Skeletal muscle tissue (tissue), 4 donors: ENCODE results near the gene SLC12A3. TPM values are rescaled to one million over a fixed set of nuclear protein-coding genes. Genes with fewer than 3 reads are reported as not detected.

Source experiments
- H3K27ac ChIP-seq: one replicate; pipeline ENCODE4 v1.7.0; 2013; ENCODE audit warnings: mild to moderate bottlenecking, low read depth, low read length, inconsistent platforms
- H3K27me3 ChIP-seq, 3 donors: one replicate each; pipeline ENCODE4 v1.7.0; 2013; ENCODE audit warnings: low read length in 3 of 3; ENCODE audit not compliant: control insufficient read depth in 3 of 3, insufficient read depth in 3 of 3
- H3K36me3 ChIP-seq, 3 donors: one replicate each; pipeline ENCODE4 v1.7.0; 2013; ENCODE audit warnings: low read length in 3 of 3; ENCODE audit not compliant: control insufficient read depth in 3 of 3, insufficient read depth in 3 of 3
- H3K4me1 ChIP-seq, 3 donors: one replicate each; pipeline ENCODE4 v1.7.0; 2013; ENCODE audit warnings: low read length in 3 of 3, mild to moderate bottlenecking in 3 of 3; ENCODE audit not compliant: control insufficient read depth in 3 of 3, insufficient read depth in 3 of 3
- H3K4me3 ChIP-seq, 3 donors: one replicate each; pipeline ENCODE4 v1.7.0; 2013; ENCODE audit warnings: low read length in 3 of 3
- H3K9ac ChIP-seq, 3 donors: one replicate each; pipeline ENCODE4 v1.7.0; 2013; ENCODE audit warnings: low read length in 3 of 3, mild to moderate bottlenecking in 3 of 3, moderate library complexity in 2 of 3, low read depth in 1 of 3
- H3K9me3 ChIP-seq, 3 donors: one replicate each; pipeline ENCODE4 v1.7.0; 2013; ENCODE audit warnings: low read length in 3 of 3; ENCODE audit not compliant: control insufficient read depth in 3 of 3
- total RNA-seq: library from RNA; depleted of rRNA; stranded (reverse); fragments of >200 nt; gene quantifications from one replicate; pipeline ENCODE4 v1.2.3, GENCODE V29; 2014
- donor health status: Osteomylitis.

SLC12A3 gene
- total RNA-seq, 1 donor from 2014 or later, result not detected

DNA sequence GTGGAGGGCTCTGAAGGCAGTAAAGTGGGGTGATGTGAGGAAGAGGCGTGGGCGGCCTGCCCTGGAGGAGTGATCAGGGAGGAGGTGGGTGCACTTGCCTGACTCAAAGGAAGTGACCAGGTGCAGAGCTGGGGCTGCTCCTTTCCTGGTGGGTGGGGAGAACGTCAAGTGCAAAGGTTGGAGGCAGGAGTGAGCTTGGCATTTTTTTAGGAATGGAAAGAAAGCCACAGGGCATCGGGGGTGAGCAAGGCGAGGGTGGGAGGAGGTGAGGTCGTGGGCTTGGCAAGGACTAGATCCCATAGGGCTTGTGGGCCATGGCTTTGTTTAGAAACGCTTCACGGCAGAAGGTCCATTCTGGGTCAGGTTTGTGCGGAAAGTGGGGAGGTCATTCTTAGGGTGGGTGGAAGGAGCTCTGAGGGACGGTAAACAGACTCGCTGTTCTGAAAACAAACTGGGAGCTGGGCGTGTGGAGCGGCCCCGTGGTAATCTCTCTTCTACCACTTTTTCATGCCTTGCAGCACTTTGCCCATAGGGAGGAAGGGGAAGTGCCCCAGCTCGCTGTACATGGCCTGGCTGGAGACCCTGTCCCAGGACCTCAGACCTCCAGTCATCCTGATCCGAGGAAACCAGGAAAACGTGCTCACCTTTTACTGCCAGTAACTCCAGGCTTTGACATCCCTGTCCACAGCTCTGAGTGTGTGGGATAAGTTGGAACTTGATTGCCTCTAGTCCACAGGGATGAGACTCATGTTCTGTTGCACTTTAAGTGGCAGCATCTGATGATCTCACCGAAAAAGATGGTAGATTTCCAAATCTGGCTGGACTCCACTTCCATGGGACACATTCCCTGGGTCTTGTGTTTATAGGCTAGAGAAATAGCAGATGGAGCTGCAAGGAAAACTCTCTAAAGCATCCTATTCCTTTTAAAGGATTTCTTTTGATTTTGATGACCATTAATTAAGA is 48.0 kb downstream of the SLC12A3 start:
- Histone ChIP-seq H3K27me3 (peaks cover 0 to 26% (median 5%) of the 10 kb centered on the region in 3 donors), H3K9ac (no peak overlapping the region), H3K4me3 (no peak overlapping the region), H3K27ac (no peak overlapping the region), H3K36me3 (no peaks in the 10 kb centered on the region), H3K4me1 (peaks cover 20 to 43% (median 23%) of the 10 kb centered on the region in 3 donors), H3K9me3 (no peaks in the 10 kb centered on the region)

DNA sequence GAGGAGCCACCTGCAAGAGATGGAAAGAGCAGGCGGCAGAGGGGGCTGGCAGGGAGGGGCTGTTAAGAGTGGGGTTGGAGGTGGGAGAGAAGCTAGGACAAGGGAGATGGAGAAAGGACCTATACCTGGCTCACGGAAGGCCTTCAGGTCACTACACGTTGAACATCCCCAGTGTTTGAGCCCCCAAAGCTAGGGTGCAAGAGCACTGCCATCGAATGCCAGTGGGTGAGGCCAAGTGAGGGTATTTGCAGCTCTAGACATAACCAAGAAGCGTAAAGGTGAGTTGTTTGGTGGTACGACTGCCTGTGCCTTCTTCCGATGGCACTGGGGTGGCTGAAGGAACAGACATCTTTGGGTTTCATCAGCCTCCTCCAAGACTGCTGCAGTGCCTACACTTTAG is 49.9 kb downstream of the SLC12A3 start:
- Histone ChIP-seq H3K4me3 (no peak overlapping the region), H3K9ac (no peak overlapping the region), H3K27me3 (peaks cover 0 to 26% (median 5%) of the 10 kb centered on the region in 3 donors), H3K27ac (no peak overlapping the region), H3K9me3 (no peaks in the 10 kb centered on the region), H3K4me1 (peaks cover 20 to 43% (median 23%) of the 10 kb centered on the region in 3 donors), H3K36me3 (no peaks in the 10 kb centered on the region)

- Histone ChIP-seq H3K4me1 (peaks cover 16 to 43% (median 22%) of the 10 kb centered on the region in 3 donors), H3K9ac (no peak overlapping the region), H3K27ac (peak overlapping the region; percentile 66), H3K36me3 (no peaks in the 10 kb centered on the region), H3K27me3 (peaks cover 0 to 26% (median 5%) of the 10 kb centered on the region in 3 donors), H3K9me3 (no peaks in the 10 kb centered on the region), H3K4me3 (no peak overlapping the region)
Observed at GRCh38 chr16:56915336-56916119, 50.5 kb downstream of the SLC12A3 start.

DNA sequence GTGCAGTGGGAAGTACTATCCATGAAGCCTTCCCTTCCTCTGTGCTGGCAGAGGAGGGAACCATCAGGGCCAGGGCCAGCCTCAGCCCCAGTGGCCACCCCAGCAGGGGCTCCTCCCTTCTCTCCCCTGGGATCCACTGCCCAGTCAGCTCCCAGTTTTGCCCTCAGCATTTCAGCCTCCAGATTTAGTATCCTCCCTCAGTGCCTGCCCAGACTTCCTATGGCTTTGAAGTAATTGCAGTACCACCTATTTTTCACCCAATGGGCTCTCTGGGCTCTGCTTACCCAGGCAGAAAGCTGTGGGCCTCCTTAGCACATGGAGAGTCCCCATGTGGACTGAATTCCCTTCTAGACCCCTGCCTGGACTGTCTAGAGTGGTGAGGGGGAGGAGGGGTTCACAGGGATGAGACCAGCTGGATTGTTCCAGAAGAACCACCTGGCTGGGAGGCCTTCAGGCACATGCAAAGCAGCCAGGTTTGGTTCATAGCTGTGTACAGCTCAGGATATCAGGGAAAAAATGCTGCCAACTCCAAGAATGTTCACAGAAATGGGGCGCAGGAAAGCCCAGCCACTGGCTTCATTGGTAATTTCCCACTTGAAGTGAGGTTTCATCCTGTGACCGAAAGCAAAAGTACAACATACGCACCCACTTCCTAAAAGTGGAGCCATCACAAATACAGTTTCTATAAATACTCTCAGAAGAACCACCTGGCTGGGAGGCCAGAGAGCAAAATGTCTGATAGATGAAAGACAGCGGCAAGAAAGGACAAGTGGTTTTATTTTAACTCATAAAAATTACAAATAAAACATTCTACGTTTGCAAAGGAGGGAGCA is 51.8 kb downstream of the SLC12A3 start:
- H3K4me3 ChIP-seq, result no peak overlapping the region
- no peak overlapping the region for H3K9ac ChIP-seq
- no peaks in the 10 kb centered on the region for H3K36me3 ChIP-seq
- H3K9me3 ChIP-seq, result no peaks in the 10 kb centered on the region
- H3K4me1 ChIP-seq, result peaks cover 10 to 33% (median 15%) of the 10 kb centered on the region in 3 donors
- peak overlapping the region; percentile 66 for H3K27ac ChIP-seq
- H3K27me3 ChIP-seq, result peaks cover 0 to 26% (median 5%) of the 10 kb centered on the region in 3 donors

GRCh38 chr16:56918467-56919012 is 53.5 kb downstream of the SLC12A3 start:
- Histone ChIP-seq H3K27ac (no peak overlapping the region), H3K9ac (no peak overlapping the region), H3K36me3 (no peaks in the 10 kb centered on the region), H3K9me3 (no peaks in the 10 kb centered on the region), H3K27me3 (peaks cover 0 to 14% (median 0%) of the 10 kb centered on the region in 3 donors), H3K4me3 (no peak overlapping the region), H3K4me1 (peaks cover 3 to 15% (median 7%) of the 10 kb centered on the region in 3 donors)

GRCh38 chr16:56919099-56919800 is 54.2 kb downstream of the SLC12A3 start:
- Histone ChIP-seq H3K9ac (no peak overlapping the region), H3K4me3 (no peak overlapping the region), H3K36me3 (no peaks in the 10 kb centered on the region), H3K27ac (no peak overlapping the region), H3K4me1 (peaks cover 2 to 15% (median 7%) of the 10 kb centered on the region in 3 donors), H3K9me3 (no peaks in the 10 kb centered on the region), H3K27me3 (peaks cover 0 to 9% (median 0%) of the 10 kb centered on the region in 3 donors)

GRCh38 chr16:56921571-56921970 is 56.6 kb downstream of the SLC12A3 start:
- Histone ChIP-seq H3K9me3 (no peaks in the 10 kb centered on the region), H3K9ac (no peak overlapping the region), H3K27me3 (no peaks in the 10 kb centered on the region), H3K4me3 (no peak overlapping the region), H3K4me1 (peaks cover 0 to 7% (median 4%) of the 10 kb centered on the region in 3 donors), H3K36me3 (no peaks in the 10 kb centered on the region), H3K27ac (no peak overlapping the region)

DNA sequence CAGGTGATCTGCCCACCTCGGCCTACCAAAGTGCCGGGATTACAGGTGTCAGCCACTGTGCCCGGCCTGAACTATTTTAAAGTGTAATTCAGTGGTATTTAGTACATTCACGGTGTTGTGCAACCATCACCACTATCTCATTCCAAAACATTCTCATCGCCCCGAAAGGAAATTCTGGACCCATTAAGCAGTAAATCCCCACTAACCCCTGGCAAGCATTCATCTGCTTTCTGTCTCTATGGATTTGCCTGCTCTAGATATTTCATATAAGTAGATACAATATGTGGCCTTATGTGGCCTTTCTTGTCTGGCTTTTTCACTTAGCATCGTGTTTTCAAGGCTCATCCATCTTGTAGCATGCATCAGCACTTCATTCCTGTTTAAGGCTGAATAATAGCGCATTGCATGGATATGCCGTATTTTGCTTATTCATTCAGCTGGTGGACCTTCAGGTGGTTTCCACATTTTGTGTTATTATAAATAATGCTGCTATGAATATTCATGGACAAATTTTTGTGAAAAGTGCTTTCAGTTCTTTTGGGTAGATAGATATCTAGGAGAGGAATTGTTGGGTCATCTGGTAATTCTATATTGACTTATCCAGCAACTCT is 58.6 kb downstream of the SLC12A3 start:
- no peaks in the 10 kb centered on the region for H3K4me1 ChIP-seq
- H3K36me3 ChIP-seq, result no peaks in the 10 kb centered on the region
- no peak overlapping the region for H3K27ac ChIP-seq
- no peaks in the 10 kb centered on the region for H3K27me3 ChIP-seq
- H3K9me3 ChIP-seq, result no peaks in the 10 kb centered on the region
- H3K9ac ChIP-seq, result no peak overlapping the region
- H3K4me3 ChIP-seq, result no peak overlapping the region
